SH-SY5Y (cell line): Measurements from ENCODE around the gene TNFRSF8.

ENCODE experiments used
- GATA2 ChIP-seq: IDR thresholded peaks from 2 replicates; pipeline ENCODE4 v1.6.1; 2011; ENCODE audit warnings: mild to moderate bottlenecking, low read depth, low read length
- GATA3 ChIP-seq: IDR thresholded peaks from 2 replicates; pipeline ENCODE4 v1.6.1; 2011; ENCODE audit warnings: low read depth, mild to moderate bottlenecking, low read length, moderate library complexity

TNFRSF8 gene

DNA sequence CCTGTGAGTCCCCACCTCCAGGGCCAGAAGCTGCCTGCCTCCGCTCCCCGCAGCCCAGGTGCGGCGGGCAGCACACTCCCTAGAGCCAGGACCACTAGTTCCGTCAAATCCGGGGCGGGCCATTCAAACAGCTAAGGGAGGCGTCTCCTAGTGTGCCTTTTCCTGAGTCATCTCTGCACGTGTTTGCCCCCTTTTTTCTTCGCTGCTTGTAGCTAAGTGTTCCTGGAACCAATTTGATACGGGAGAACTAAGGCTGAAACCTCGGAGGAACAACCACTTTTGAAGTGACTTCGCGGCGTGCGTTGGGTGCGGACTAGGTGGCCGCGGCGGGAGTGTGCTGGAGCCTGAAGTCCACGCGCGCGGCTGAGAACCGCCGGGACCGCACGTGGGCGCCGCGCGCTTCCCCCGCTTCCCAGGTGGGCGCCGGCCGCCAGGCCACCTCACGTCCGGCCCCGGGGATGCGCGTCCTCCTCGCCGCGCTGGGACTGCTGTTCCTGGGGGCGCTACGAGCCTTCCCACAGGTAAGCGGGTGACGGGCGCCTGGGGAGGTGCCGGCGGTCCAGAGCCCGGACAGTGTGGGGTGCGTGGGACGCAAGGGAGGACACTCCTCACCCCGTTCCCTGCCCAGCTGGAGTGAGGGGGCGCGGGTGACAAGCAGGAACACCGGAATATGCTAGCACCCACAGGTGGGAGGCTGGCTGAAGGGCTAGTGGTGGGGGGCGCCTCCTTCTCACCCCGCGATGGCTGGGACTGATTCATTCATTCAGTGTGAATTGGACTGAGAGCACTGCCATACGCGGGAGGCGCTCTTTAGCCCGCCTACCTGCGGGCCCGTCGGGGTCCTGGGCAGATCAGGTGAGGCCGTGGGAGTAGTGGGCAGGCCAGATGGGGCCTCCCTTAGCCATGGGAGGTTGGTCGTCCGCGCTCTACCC is at the start of gene TNFRSF8:
Gene TNFRSF8 (plus strand): TSS at position 163 of the 932 bp plus-strand sequence. CDS start 296 bp downstream, at position 459.
- TF ChIP-seq GATA2 (no peak), GATA3 (no peak)

DNA sequence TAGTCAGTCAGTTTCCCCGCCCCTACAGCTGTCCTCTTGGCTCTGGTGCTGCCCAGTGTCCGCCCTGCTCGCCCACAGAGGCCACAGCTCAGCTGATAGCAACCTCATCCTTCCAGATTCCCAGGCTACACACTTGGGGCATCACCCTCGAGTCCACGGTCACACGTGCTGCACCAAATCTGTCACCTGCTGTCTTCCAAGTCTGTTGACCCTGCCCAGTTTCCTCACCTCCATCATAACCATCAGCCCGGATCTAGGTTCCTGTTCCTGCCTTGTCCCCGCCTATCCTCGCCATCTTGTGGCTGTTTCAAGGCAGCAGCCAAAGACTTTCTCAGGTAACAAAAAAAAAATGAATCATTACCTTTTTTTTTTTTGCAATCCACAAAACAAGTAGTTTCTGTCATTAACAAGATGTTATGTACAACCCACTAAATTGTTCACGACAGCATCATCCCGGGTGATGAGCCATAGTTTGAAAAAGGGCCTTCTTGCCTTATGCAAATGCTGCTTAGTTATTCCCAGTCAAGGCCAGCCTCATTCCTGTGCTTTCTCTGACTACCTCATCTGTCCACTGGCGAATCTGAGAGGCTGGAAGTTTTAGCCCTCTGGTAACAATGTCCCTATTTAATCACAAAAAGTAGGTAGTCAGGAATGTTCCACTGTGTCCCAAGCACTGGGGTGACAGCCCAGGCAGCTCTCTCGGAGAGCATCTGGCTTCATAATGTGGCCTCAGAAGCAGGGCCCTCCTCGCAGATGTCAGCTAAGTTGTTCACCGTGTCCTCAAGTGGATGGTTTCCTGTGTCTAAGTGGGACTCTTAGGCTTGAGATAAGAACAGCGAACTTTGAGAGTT is 48.7 kb upstream of the TNFRSF8 start:
- TF ChIP-seq GATA3 (no peak), GATA2 (no peak)

DNA sequence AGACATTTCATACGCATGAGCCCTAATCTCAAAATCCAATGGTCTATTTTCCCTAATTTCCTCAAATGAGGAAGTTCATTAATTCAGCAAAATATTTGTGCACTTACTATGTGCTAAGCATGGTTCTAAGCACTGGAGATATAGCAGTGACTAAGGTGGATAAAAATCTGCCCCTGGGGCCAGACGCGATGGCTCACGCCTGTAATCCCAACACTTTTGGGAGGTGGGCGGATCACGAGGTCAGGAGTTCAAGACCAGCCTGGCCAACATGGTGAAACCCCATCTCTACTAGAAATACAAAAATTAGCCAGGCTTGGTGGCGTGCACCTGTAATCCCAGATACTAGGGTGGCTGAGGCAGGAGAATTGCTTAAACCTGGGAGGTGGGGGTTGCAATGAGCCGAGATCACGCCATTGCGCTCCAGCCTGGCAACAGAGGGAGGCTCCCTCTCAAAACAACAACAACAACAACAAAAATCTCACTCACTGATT is 48.1 kb upstream of the TNFRSF8 start:
- TF ChIP-seq GATA3 = no peak
- no peak for TF ChIP-seq GATA2

DNA sequence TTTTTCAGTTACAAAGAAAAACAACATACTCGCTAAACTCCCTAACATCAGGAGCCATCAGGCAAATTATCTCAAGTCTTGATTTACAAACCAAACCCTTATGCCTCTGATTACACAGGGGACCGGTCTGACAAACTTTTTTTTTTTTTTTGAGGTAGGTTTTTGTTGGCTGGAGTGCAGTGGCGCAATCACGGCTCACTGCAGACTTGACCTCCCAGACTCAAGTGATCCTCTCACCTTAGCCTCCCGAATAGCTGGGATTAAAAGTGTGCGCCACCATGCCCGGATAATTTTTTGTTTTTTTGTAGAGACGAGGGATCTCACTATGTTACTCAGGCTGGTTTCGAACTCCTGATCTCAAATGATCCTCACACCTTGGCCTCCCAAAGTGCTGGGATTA is 47.6 kb upstream of the TNFRSF8 start:
- TF ChIP-seq GATA2 (no peak), GATA3 (no peak)

DNA sequence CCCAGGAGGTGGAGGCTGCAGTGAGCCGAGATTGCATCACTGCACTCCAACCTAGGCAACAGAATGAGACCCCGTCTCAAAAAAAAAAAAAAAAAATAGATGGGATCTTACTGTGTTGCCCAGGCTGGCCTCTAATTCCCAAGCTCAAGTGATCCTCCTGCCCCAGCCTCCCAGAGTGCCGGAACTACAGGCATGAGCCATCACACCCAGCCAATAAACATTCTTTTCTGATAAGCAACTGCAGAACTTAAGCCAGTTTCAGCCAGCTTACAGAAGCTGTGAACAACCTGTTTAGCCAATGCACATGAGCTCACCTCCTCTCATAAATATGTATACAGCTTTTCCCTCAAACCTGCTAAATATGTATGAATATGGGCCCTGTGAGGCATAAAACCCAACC is 46.9 kb upstream of the TNFRSF8 start:
- no peak for TF ChIP-seq GATA3
- TF ChIP-seq GATA2 = no peak

DNA sequence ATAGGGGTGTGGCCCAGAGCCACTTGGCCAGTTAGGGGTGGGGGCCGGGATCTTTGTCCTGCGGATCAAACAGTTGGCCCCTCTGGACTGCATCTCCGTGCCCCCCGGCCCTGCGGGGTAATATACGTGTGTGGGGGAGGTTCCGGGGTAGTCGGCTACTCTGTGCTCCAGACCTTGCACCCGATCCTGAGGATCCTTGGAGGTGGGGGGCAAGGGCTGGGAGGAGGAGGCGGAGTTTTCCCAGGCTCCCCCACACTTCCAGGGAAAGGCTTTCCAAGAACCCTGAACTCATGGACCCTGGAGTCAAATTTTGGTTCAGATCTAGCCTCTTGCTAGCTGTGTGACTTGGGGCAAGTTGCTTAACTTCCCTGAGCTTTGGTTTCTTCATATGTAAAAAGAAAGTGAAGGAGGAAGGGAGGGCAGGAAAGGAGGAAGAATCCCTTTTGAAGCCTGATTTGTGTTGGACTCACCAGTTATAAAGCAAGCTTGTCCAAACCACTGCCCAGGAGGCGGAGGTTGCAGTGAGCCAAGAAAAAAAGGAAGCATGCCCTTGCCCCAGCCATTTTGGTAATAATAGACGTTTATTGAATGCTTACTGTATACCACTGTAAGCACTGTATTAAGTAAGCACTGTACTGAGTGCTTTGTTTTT is 43.1 kb upstream of the TNFRSF8 start:
- TF ChIP-seq GATA2 = no peak
- no peak for TF ChIP-seq GATA3

DNA sequence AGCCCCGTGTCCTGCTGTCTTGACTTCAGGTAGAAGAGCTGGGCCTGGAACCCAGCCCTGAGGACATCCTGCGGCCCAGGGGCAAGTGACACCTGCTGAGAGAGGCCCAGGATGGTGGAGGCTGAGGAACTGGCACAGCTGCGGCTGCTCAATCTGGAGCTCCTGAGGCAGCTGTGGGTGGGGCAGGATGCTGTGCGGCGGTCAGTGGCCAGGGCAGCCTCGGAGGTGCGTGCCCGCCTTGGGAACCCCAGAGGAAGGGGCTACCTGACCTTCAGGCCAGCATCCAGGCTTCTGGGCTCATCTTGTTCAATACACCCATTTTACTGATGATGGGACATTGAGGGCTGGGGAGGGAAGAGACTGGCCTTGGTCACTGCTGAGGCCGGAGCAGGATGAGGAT is 41.5 kb upstream of the TNFRSF8 start:
- no peak for TF ChIP-seq GATA3
- no peak for TF ChIP-seq GATA2

DNA sequence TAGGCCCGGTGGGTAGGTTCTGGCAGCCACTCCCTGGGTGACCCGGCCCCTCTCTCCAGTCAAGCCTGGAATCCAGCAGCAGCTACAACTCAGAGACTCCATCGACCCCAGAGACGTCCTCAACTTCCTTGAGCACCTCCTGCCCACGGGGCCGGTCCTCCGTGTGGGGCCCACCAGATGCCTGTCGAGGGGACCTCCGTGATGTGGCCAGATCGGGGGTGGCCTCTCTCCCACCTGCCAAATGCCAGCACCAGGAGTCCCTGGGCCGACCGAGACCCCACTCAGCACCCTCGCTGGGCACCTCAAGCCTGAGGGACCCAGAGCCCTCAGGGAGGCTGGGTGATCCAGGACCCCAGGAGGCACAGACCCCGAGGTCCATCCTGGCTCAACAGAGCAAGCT is 41.1 kb upstream of the TNFRSF8 start:
- TF ChIP-seq GATA2 (no peak), GATA3 (no peak)

DNA sequence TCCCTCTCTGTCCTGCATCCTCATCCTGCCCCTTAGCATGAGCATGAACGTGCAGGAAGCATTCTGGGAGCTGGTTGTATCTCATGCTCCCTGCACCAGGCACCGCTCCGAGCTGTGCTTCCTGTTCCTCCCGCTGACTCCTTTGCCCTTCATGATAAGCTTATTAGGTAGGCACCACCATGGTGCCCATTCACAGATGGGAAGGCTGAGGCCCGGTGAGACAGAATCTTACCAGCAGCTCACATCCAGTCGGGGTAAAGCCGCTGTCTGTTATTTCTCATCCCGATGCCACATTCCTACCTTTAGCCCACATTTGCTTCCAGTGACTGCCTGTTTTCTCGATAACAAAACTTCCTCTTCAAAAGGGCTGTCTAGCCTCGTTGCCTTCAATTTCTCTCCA is 36.5 kb upstream of the TNFRSF8 start:
- TF ChIP-seq GATA3 (no peak), GATA2 (no peak)

DNA sequence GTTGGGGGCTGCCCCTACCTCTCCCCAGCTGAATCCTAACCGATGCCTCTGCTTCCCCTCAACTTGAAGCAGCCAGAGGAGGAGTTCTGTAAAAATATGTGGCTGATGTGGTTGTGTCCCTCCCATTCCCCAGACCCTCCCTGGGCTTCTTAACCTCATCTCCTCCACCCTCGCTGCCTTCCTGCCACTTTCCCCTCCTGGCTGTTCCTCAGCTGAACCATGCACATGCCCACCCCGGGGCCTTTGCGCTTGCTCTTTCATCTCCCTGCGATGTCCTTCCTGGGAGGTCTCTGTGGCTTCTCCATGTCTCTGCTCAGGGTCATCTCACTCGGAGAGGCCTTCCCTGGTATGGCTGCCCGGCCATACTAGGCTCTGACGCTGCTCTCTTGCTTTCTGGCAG is 34.9 kb upstream of the TNFRSF8 start:
- no peak for TF ChIP-seq GATA3
- TF ChIP-seq GATA2 = no peak

DNA sequence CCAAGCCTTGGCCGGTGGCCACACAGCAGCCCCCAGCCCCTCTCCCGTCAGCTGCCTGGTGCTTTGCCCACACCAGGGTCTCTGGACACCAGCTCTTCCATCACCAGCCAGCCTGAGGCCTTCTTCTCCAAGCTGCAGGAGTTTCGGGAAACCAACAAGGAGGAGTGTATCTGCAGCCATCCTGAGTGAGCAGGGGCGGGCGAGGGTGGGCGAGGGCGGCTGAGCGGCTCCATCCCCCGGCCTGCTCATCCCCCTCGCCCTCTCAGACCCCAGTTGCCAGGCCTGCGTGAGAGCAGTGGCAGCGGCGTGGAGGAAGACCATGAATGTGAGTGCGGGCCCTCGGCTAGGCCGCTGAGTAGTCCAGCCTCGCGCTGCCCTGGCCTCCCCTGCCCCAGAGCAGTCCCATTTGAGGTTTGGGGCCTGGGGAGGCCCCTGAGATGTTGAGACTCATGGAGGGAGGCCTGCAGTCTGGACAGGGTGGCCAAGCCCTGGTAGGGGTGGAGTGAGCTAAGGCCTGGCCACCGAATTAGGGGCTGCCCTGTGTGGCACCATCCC is 34.1 kb upstream of the TNFRSF8 start:
- TF ChIP-seq GATA2 = no peak
- no peak for TF ChIP-seq GATA3

DNA sequence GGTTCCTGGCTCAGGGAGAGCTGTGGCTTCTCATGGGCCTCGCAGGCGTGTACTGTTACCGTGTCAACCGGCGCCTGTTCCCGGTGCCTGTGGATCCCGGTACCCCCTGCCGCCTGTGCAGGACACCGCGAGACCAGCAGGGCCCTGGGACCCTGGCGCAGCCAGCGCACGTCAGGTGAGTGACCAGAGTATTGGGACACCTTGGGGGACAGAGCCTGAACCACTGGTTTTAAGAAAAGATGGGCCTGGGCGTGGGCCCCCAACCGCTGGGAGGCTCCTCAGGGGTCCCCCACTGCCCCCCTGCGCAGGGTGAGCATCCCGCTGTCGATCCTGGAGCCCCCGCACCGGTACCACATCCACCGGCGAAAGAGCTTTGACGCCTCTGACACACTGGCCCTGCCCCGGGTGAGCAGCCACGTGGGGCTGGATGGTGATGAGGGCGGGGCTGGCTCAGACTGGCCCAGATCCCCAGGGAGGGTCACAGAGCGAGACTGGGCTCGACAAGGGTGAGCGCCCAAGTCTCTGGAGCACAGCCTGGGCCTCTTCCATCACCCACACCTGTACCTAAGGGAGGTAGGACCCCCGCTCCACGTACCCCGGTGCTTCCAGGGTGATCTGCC is 33.3 kb upstream of the TNFRSF8 start:
- no peak for TF ChIP-seq GATA2
- no peak for TF ChIP-seq GATA3
